NCI-H774 (cell line): ENCODE results near the gene XYLT1.

ENCODE experiments used
- DNase-seq: peaks from one replicate; lab custom pipeline; 2025; lab: John Stamatoyannopoulos, UW

XYLT1 gene

GRCh38 chr16:17286443-17286842 lies 184.3 kb downstream of the XYLT1 start:
- DNase-seq, result no peak

- DNase-seq, result no peak
Observed at GRCh38 chr16:17283016-17283415, 187.7 kb downstream of the XYLT1 start.

DNA sequence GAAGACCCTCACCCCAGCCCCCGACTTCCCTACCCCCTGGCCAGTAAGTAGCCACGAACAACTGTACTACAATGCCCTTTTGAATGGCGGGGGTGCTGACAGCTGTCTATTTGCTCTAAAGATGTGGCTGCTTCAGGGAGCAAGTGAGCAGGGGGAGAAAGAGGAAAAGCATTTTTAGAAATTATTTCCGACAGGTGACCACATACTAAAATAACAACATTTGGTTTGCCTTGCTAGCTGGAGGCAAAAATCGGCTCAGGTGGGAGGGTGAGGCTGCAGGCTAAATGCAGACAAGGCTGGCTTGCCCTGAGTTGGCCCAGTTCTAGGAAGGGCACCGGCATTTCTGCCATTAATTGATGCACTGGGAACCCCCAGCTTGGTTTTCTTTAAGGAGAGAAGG lies 188.5 kb downstream of the XYLT1 start:
- DNase-seq, result no peak

DNA sequence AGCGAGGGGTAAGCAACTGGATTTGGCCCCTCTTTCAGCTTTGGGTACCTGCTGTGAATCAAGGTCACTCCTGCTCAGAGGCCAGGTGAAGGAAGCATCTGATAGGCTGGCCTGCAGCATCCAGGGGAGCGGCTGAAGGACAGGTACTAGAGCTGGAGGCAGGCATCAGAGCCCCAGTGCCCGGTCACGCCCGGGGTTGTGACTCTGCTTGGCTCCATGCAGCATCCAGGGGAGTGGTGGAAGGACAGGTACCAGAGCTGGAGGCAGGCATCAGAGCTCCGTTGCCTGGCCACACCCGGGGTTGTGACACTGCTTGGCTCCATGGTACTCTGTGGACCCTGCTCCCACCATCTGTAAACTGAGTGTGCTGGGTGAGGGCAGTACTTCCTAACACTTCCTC lies 189.7 kb downstream of the XYLT1 start:
- DNase-seq, result no peak

GRCh38 chr16:17278988-17279387 lies 191.8 kb downstream of the XYLT1 start:
- no peak for DNase-seq

DNA sequence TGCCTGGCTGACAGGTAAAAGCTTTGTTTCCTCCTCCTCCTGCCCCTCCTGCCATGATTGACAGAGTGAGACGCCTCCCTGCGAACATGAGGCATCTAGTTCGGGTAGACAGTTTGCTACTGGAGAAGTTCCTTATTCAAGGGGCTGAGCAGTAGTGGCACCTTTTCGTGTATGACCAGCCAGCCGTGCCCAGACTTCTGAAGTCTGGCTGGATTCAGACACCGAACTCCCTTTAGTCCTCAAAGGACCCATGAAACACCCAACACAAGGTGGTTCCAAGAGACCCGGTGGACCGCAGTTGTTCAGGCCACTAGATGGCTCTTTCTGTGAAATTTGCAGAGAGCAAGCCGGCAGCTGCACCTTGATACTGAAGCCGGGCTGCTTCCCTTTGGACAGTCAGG lies 192.8 kb downstream of the XYLT1 start:
- DNase-seq, result no peak

DNA sequence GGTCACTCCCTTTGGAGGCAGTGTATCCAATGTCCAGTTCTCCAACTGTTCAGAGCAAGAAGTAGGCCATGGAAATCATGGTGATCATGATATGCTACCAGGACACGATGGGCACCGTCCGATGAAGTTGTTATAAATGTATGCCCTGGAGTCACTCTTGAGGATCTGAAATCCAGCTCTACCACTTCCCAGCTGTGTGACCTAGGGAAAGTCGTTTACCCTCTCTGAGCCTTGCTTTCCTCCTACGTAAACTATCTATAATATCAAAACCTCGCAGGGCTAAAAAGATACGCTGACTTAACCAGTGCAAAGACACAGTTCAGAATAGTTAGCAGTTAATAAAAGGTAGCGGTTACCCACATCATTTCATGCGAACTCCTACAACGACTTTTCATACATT lies 194.2 kb downstream of the XYLT1 start:
- DNase-seq, result no peak

GRCh38 chr16:17276010-17276530 lies 194.7 kb downstream of the XYLT1 start:
- DNase-seq, result no peak

GRCh38 chr16:17275076-17276009 lies 195.4 kb downstream of the XYLT1 start:
- DNase-seq, result no peak

DNA sequence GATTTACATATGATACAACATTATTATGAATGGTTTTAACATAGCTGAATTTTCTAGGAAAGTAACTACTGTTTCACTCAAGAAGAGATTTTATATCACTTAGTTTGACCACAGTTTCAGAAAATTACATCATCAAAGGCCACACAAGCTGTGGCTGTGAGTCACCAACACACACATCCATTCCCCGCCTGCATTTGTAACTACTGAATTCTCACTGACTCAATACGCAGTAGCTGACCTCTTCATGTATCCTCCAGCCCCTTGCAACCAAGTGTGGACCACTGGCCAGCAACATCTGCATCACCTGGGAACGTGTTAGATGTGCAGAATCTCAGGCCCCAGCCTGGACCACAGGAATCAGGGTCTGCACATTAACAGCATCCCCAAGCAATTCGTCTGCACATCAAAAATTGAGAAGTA lies 197.6 kb downstream of the XYLT1 start:
- no peak for DNase-seq

DNA sequence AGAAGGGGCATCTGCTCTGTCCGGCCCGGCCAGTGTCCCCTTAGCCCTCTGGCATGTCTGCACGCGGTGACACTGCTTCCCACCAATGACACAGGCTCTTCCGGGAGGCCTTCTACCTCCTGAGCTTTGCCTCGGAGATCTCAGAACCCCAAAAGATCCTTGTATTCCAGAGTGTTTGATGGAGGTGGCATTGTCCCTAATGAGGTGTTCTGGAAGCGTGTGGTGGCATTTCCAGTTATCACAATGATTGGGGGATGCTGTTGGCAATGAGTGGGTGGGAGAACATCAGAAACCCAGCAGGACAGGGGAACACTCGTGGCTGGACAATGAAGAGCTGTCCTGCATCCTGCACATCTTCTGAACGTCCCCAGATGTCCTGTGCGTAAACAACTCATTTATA lies 198.0 kb downstream of the XYLT1 start:
- no peak for DNase-seq

- no peak for DNase-seq
Observed at GRCh38 chr16:17271687-17272086, 199.1 kb downstream of the XYLT1 start.

- DNase-seq, result no peak
Observed at GRCh38 chr16:17270683-17271109, 200.1 kb downstream of the XYLT1 start.

DNA sequence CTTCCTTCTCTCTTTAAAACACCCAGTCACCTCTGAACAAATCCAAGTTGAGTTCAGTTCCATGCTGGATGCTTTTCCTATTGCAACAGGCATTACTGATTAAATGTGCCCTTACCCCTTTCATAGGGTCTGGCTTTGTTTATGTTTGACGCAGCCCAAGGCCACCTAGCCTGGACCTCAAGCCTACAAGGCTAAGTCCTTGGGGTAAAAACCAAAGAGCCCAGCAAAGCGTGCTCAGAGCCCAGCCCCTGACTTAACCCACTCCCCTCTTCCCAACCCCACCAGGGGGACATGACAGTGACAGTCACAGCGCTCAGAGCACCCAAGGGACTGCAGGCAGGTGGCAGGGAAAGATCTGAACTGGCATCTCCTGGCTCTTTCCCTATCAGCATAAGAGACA lies 200.6 kb downstream of the XYLT1 start:
- no peak for DNase-seq

GRCh38 chr16:17269439-17269838 lies 201.3 kb downstream of the XYLT1 start:
- DNase-seq, result no peak

GRCh38 chr16:17266608-17267313 lies 204.0 kb downstream of the XYLT1 start:
- DNase-seq, result peak; percentile 92

DNA sequence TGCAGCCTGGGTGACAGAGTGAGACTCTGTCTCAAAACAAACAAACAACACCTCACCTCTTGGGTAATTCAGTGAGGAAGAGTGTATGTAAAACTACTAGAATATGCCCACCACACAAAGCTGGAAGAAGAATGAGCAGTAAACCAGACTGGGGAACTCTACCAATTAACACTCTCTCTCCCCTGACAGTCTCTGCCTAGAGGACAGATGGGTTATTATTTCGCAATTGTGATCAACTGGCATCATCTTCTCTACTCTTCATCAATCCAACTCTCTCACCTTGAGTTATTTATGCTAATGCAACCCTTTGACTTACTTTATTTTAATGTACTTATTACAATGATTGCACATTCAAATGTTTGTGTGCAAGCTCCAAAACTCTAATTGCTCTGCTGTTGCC lies 205.6 kb downstream of the XYLT1 start:
- no peak for DNase-seq

- DNase-seq, result no peak
Observed at GRCh38 chr16:17261197-17261858, 209.4 kb downstream of the XYLT1 start.

GRCh38 chr16:17260276-17260849 lies 210.4 kb downstream of the XYLT1 start:
- DNase-seq, result no peak

DNA sequence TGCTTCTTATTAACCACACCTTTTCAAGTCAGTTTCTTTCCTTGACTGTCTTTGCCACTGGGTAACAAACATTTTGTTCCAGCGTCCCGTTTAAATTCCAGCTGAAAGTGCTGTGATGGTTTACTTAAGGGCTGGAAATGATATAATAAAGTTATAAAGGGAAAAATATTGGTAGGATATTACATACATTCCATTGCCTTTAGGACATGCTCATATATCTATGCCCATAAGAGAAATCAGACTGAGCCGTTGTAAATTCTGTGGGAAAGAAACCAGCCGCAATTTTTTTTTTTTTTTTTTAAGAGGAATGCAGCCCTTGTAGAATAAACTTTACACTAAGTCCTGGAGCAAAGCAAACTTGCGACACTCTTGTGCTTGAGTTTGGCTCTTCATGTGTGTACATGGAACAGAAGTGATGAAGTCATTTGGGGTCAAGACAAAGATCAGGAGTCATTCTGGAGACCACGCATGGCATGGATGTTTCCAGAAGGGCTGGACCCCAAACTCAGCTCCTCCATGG lies 210.9 kb downstream of the XYLT1 start:
- DNase-seq, result no peak

DNA sequence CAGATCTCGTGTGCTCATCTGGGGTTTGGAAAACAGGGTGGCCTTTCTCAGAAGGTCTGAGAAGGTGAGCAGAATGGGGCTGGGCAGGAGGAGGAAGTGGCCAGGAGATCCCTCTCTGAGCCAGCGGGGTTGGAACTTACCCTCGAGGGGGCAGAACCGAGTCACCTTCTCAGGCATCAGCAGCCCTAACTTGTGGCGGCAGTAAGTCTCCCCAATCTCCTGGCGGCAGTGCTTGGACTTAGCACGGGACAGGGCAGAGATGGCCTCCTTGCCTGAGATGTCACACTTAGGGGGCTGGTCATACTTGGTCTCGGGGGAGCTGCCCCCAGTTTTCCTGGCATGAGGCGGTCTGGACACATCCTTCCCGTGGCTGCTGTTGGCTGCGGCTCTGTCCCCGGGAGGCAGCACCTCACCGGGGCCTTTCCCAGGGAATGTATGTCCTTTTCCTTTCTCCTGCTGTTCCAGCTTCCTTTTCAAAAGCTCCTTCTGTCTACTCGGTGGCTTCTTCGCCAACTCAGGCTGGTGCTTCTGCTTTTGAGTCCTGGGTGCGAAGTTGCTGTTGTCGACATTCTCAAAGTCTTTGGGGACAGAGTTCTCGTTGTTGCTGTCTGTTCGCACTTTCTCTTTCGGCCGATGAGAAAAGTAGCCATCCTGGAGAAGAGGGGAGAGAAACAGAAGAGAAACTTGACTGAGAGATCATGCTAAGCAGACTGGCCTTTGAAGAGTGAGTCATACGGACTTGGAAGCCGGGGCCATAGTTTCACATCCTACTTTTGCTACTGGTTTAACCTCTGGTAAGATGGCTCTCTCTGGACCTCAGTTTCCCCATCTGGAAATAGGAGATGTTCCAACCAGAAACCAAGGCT lies 211.7 kb downstream of the XYLT1 start:
- no peak for DNase-seq
